ENCODE results near the gene FCHO2. TPM values are rescaled to one million over a fixed set of nuclear protein-coding genes. Genes with fewer than 3 reads are reported as not detected.

The FCHO2 gene
- total RNA-seq, 1 experiment from 2014 or later, result 25.3 TPM

DNA sequence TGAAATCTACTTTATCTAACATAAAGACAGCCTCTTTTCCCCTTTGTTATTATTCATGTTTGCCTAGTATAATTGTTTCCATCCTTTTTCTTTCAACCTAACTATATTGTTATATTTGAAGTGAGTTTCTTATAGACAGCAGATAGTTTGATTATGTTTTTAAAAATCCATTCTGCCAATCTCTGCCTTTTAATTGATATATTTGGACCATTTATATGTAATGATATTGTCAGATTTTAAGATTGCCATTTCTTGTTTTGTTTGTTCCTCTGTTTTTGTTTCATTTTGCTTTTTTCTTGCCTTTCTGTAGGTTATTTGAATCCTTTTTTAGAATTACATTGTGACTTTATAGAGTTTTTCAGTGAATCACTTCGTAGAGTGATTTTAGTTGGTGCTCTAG, 89.8 kb downstream of the FCHO2 start:
- H3K4me1 ChIP-seq (ENCODE audit: control insufficient read depth, insufficient read depth, low read length), result no peaks in the 10 kb centered on the region

DNA sequence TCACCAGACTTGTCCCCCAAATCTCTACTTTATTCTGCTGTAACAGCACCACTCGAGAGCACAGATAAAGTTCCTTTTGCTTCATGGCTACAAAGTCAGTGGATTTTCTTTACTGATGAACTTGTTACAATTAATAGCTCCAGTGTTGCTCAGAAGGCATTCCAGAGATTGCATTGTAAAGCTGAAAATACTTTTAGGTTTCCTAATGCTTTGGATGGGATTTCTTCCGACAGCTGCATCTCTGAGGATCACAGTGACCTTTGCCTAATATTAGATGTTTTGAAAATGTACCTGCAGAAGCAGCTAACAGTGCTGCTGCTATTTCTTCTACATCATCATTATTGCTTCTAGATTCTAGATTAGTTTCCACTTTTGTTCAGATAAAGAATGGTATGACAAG, 105.8 kb downstream of the FCHO2 start:
- no peak overlapping the region for H3K4me3 ChIP-seq (ENCODE audit: low read depth in 2 of 2, low read length in 2 of 2)
- intact Hi-C loops (cut with micrococcal nuclease; ENCODE audit: unreplicated experiment), result no loop called here
- H3K36me3 ChIP-seq (ENCODE audit: control insufficient read depth, insufficient read depth, low read length), result no peaks in the 10 kb centered on the region; the same call in 1 of the 2 replicates
- H3K27me3 ChIP-seq (ENCODE audit: control insufficient read depth, insufficient read depth, low read length), result no peaks in the 10 kb centered on the region
- BruUV-seq (replicated peaks), result no TSS peak
- ATAC-seq (no peak), DNase-seq (ENCODE audit: low read depth, low spot score) (no peak)
- in situ Hi-C loops (cut with HindIII; ENCODE audit: low pct_unique_long_range_greater_than_20kb, low sequenced_read_pairs), result no loop called here
- no peak overlapping the region for H3K27ac ChIP-seq (ENCODE audit: low read length)
- H3K4me1 ChIP-seq (ENCODE audit: control insufficient read depth, insufficient read depth, low read length), result no peaks in the 10 kb centered on the region
- no peaks in the 10 kb centered on the region for H3K9me3 ChIP-seq (ENCODE audit: control insufficient read depth, insufficient read depth, low read depth, low read length)
- no peak for TF ChIP-seq TCF7L2 (IDR thresholded peaks at IDR 0.05; ENCODE audit: low read depth, low read length)
- TF ChIP-seq SIN3A (IDR thresholded peaks at IDR 0.05; ENCODE audit: borderline replicate concordance, insufficient read depth, low read depth, low read length), result no peak
- no peak for TF ChIP-seq POLR2AphosphoS5 (IDR thresholded peaks at IDR 0.05; ENCODE audit: low read depth, low read length)
- TF ChIP-seq, protein P1, sequence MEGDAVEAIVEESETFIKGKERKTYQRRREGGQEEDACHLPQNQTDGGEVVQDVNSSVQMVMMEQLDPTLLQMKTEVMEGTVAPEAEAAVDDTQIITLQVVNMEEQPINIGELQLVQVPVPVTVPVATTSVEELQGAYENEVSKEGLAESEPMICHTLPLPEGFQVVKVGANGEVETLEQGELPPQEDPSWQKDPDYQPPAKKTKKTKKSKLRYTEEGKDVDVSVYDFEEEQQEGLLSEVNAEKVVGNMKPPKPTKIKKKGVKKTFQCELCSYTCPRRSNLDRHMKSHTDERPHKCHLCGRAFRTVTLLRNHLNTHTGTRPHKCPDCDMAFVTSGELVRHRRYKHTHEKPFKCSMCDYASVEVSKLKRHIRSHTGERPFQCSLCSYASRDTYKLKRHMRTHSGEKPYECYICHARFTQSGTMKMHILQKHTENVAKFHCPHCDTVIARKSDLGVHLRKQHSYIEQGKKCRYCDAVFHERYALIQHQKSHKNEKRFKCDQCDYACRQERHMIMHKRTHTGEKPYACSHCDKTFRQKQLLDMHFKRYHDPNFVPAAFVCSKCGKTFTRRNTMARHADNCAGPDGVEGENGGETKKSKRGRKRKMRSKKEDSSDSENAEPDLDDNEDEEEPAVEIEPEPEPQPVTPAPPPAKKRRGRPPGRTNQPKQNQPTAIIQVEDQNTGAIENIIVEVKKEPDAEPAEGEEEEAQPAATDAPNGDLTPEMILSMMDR (IDR thresholded peaks at IDR 0.05), result no peak
- TF ChIP-seq, protein P2, sequence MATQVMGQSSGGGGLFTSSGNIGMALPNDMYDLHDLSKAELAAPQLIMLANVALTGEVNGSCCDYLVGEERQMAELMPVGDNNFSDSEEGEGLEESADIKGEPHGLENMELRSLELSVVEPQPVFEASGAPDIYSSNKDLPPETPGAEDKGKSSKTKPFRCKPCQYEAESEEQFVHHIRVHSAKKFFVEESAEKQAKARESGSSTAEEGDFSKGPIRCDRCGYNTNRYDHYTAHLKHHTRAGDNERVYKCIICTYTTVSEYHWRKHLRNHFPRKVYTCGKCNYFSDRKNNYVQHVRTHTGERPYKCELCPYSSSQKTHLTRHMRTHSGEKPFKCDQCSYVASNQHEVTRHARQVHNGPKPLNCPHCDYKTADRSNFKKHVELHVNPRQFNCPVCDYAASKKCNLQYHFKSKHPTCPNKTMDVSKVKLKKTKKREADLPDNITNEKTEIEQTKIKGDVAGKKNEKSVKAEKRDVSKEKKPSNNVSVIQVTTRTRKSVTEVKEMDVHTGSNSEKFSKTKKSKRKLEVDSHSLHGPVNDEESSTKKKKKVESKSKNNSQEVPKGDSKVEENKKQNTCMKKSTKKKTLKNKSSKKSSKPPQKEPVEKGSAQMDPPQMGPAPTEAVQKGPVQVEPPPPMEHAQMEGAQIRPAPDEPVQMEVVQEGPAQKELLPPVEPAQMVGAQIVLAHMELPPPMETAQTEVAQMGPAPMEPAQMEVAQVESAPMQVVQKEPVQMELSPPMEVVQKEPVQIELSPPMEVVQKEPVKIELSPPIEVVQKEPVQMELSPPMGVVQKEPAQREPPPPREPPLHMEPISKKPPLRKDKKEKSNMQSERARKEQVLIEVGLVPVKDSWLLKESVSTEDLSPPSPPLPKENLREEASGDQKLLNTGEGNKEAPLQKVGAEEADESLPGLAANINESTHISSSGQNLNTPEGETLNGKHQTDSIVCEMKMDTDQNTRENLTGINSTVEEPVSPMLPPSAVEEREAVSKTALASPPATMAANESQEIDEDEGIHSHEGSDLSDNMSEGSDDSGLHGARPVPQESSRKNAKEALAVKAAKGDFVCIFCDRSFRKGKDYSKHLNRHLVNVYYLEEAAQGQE (IDR thresholded peaks at IDR 0.05; ENCODE audit: insufficient read depth in 1 of 2, low read depth in 2 of 2, low read length in 1 of 2), result no peak
- CTCF ChIA-PET, result no interaction called here
- POLR2A ChIA-PET, result no interaction called here

More for the DNA sequence above, 89.8 kb downstream of the FCHO2 start:
- CTCF ChIA-PET, result no interaction called here
- no peaks in the 10 kb centered on the region for H3K27me3 ChIP-seq (ENCODE audit: control insufficient read depth, insufficient read depth, low read length)
- DNase-seq (ENCODE audit: low read depth, low spot score) (no peak), ATAC-seq (no peak)
- no TSS peak for BruUV-seq (replicated peaks)
- in situ Hi-C loops (cut with HindIII; ENCODE audit: low pct_unique_long_range_greater_than_20kb, low sequenced_read_pairs) (no loop called here), intact Hi-C loops (cut with micrococcal nuclease; ENCODE audit: unreplicated experiment) (no loop called here)
- H3K9me3 ChIP-seq (ENCODE audit: control insufficient read depth, insufficient read depth, low read depth, low read length), result peaks cover 14% of the 10 kb centered on the region; the same call in 1 of the 2 replicates
- H3K27ac ChIP-seq (ENCODE audit: low read length), result no peak overlapping the region
- no peak overlapping the region for H3K4me3 ChIP-seq (ENCODE audit: low read depth in 2 of 2, low read length in 2 of 2)
- H3K36me3 ChIP-seq (ENCODE audit: control insufficient read depth, insufficient read depth, low read length), result no peaks in the 10 kb centered on the region; the same call in 1 of the 2 replicates
- no peak for TF ChIP-seq TCF7L2 (IDR thresholded peaks at IDR 0.05; ENCODE audit: low read depth, low read length)
- TF ChIP-seq, protein P2 (IDR thresholded peaks at IDR 0.05; ENCODE audit: insufficient read depth in 1 of 2, low read depth in 2 of 2, low read length in 1 of 2), result no peak
- no peak for TF ChIP-seq SIN3A (IDR thresholded peaks at IDR 0.05; ENCODE audit: borderline replicate concordance, insufficient read depth, low read depth, low read length)
- POLR2A ChIA-PET, result no interaction called here

Data from Panc1 (cell line).